Right cardiac atrium (tissue), 5 donors: ENCODE measurements around the gene DHRSX. TPM values are rescaled to one million over a fixed set of nuclear protein-coding genes. Genes with fewer than 3 reads are reported as not detected.
A peak's percentile ranks its signal among the peaks of the same experiment; 100 is the strongest.
"Not testable (repeated sequence)": the region's sequence is repeated elsewhere in the genome, so short reads cannot be mapped to it uniquely, and the experiment has no call there.

Experiments
- ATAC-seq, 2 donors: fragments of 200-7000 bp; cut with Tn5 transposase; one replicate each; pipeline versions ENCODE4 v1.8.0 to v1.9.1; 2020; ENCODE audit warnings: moderate library complexity in 2 of 2, mild to moderate bottlenecking in 1 of 2
- DNase-seq, 3 donors: peaks; one replicate each; pipeline ENCODE4 v3.0.0-alpha.2; 2020
- H3K27ac ChIP-seq: one replicate; pipeline ENCODE4 v1.5.1; 2013; ENCODE audit warnings: mild to moderate bottlenecking, low read length, control low read depth, moderate library complexity
- H3K27me3 ChIP-seq: one replicate; pipeline ENCODE4 v1.6.1; 2013; ENCODE audit not compliant: control insufficient read depth, insufficient read depth
- H3K4me1 ChIP-seq: one replicate; pipeline ENCODE4 v1.6.1; 2013; ENCODE audit warnings: low read length; ENCODE audit not compliant: control insufficient read depth, insufficient read depth
- H3K4me3 ChIP-seq: one replicate; pipeline ENCODE4 v1.5.1; 2013; ENCODE audit warnings: low read length, control low read depth
- H3K9me3 ChIP-seq: one replicate; pipeline ENCODE4 v1.6.1; 2013; ENCODE audit warnings: low read length; ENCODE audit not compliant: control insufficient read depth
- WGBS: extraction: QIAGEN DNeasy Blood & Tissue Kit; methylation state at CpG from one replicate; pipeline ENCODE4 v1.1.7; 2013; 5-methylcytosine and 5-hydroxymethylcytosine counted together
- intact Hi-C, 4 donors: fragments of 100-400 bp; cut with DNase I; formaldehyde crosslinking; loops; one replicate each; pipeline versions ENCODE4 v1.11.0 to v1.14.0; 2022 to 2023
- polyA plus RNA-seq: library from polyadenylated mRNA; stranded (reverse); fragments of 200-250 nt; gene quantifications from one replicate; pipeline ENCODE4 v1.2.3, GENCODE V29; 2013
- total RNA-seq, 4 donors: library from RNA; stranded (reverse); fragmentation: NEBNext Ultra II Directional; extraction: Animal tissue kit (Norgen Biotek cat#: 25700); gene quantifications; one replicate each; pipeline ENCODE4 v1.2.1, GENCODE V29; 2021
- donor health status: healthy with polysubstance abuse.
- donor health status: DM: no; HTN: yes; CAD: no.
- donor health status: DM: no; HTN: no; CAD: no.
- donor health status: DM: no; HTN: yes; CAD: no; lungs with severe emphysema.
- donor health status: DM: yes; HTN: yes; CAD: no.

DHRSX gene
- total and polyA plus RNA-seq, 5 donors: 22.2 to 43.7 (median 30.1) TPM

- H3K4me1 ChIP-seq: peaks cover 3% of the 10 kb centered on the region
- intact Hi-C loops: no loop called here
- H3K27ac ChIP-seq: no peak overlapping the region
- 60% methylated on average over 16 of the region's 16 CpGs for WGBS
- DNase-seq (peak in 1 of 3 donors; percentile 18), ATAC-seq (no peak)
- no peaks in the 10 kb centered on the region for H3K27me3 ChIP-seq
- H3K9me3 ChIP-seq: no peaks in the 10 kb centered on the region
- no peak overlapping the region for H3K4me3 ChIP-seq
These were observed 17.2 kb downstream of the DHRSX start for GRCh38 chrX:2483398-2484060.

GRCh38 chrX:2481597-2481996 is 19.2 kb downstream of the DHRSX start:
- H3K4me3 ChIP-seq, H3K27me3 ChIP-seq, H3K4me1 ChIP-seq, intact Hi-C loops, H3K27ac ChIP-seq, H3K9me3 ChIP-seq: not testable (repeated sequence)
- whole genome bisulfite sequencing: 72% methylated on average over 11 of the region's 12 CpGs
- peak in 1 of 2 donors; percentile 12 for ATAC-seq
- DNase-seq: peak in 1 of 3 donors; percentile 18

- intact Hi-C loops, DNase-seq, H3K27ac ChIP-seq, H3K4me1 ChIP-seq, H3K9me3 ChIP-seq, H3K4me3 ChIP-seq, H3K27me3 ChIP-seq, ATAC-seq: not testable (repeated sequence)
- WGBS: 91% methylated on average over 5 of the region's 5 CpGs
These were observed 20.8 kb downstream of the DHRSX start for GRCh38 chrX:2479982-2480381.

GRCh38 chrX:2479420-2479780 is 21.4 kb downstream of the DHRSX start:
- 97% methylated on average over 15 of the region's 15 CpGs for WGBS
- intact Hi-C loops: no loop called here
- Histone ChIP-seq H3K9me3 (no peaks in the 10 kb centered on the region), H3K27ac (no peak overlapping the region), H3K4me3 (no peak overlapping the region), H3K27me3 (no peaks in the 10 kb centered on the region), H3K4me1 (peaks cover 3% of the 10 kb centered on the region)
- ATAC-seq (no peak), DNase-seq (peak in 1 of 3 donors; percentile 19)

GRCh38 chrX:2478546-2479419 is 22.0 kb downstream of the DHRSX start:
- DNase-seq (peak in 1 of 3 donors; percentile 13), ATAC-seq (no peak)
- Histone ChIP-seq H3K27me3 (no peaks in the 10 kb centered on the region), H3K27ac (no peak overlapping the region), H3K9me3 (no peaks in the 10 kb centered on the region), H3K4me3 (no peak overlapping the region), H3K4me1 (no peaks in the 10 kb centered on the region)
- WGBS: 86% methylated on average over 21 of the region's 21 CpGs
- intact Hi-C loops: no loop called here

GRCh38 chrX:2477313-2477712 is 23.5 kb downstream of the DHRSX start:
- DNase-seq: peak in 1 of 3 donors; percentile 16
- H3K4me1 ChIP-seq, H3K27ac ChIP-seq, ATAC-seq, H3K4me3 ChIP-seq, H3K27me3 ChIP-seq, H3K9me3 ChIP-seq, intact Hi-C loops: not testable (repeated sequence)
- 96% methylated on average over 11 of the region's 11 CpGs for WGBS

- 91% methylated on average over 18 of the region's 18 CpGs for WGBS
- ATAC-seq: no peak
These were observed 25.6 kb downstream of the DHRSX start for GRCh38 chrX:2474963-2475726.

GRCh38 chrX:2474280-2474962 is 26.4 kb downstream of the DHRSX start:
- ATAC-seq: no peak
- H3K27me3 ChIP-seq: no peaks in the 10 kb centered on the region
- peak in 1 of 3 donors; percentile 15 for DNase-seq
- H3K9me3 ChIP-seq: no peaks in the 10 kb centered on the region
- no peaks in the 10 kb centered on the region for H3K4me1 ChIP-seq
- intact Hi-C loops: no loop called here
- WGBS: 80% methylated on average over 20 of the region's 20 CpGs
- no peak overlapping the region for H3K27ac ChIP-seq
- no peak overlapping the region for H3K4me3 ChIP-seq

More at GRCh38 chrX:2474963-2475726, 25.6 kb downstream of the DHRSX start:
- intact Hi-C loops: no loop called here
- H3K4me1 ChIP-seq: no peaks in the 10 kb centered on the region
- DNase-seq: peak in 1 of 3 donors; percentile 40
- H3K4me3 ChIP-seq: no peak overlapping the region
- H3K9me3 ChIP-seq: no peaks in the 10 kb centered on the region
- H3K27me3 ChIP-seq: no peaks in the 10 kb centered on the region
- no peak overlapping the region for H3K27ac ChIP-seq

GRCh38 chrX:2473064-2473463 is 27.7 kb downstream of the DHRSX start:
- H3K4me1 ChIP-seq, H3K27ac ChIP-seq, intact Hi-C loops, H3K9me3 ChIP-seq, H3K27me3 ChIP-seq, ATAC-seq, H3K4me3 ChIP-seq: not testable (repeated sequence)
- WGBS: 80% methylated on average over 15 of the region's 15 CpGs
- DNase-seq: peak in 1 of 3 donors; percentile 31

- no peak overlapping the region for H3K27ac ChIP-seq
- no peaks in the 10 kb centered on the region for H3K27me3 ChIP-seq
- intact Hi-C loops: no loop called here
- H3K4me1 ChIP-seq: no peaks in the 10 kb centered on the region
- ATAC-seq (no peak), DNase-seq (no peak)
- 90% methylated on average over 7 of the region's 7 CpGs for WGBS
- no peak overlapping the region for H3K4me3 ChIP-seq
- no peaks in the 10 kb centered on the region for H3K9me3 ChIP-seq
These were observed 29.1 kb downstream of the DHRSX start for GRCh38 chrX:2471641-2472040.
